GM18502 (cell line): ENCODE data around the gene CCDC51.
"Not testable (repeated sequence)": the region's sequence is repeated elsewhere in the genome, so short reads cannot be mapped to it uniquely, and the experiment has no call there.

Experiments used
- ATAC-seq: cut with Tn5 transposase; IDR thresholded peaks from one replicate; pipeline ENCODE4 v1.9.1; 2021; ENCODE audit warnings: mild to moderate bottlenecking; ENCODE audit not compliant: unreplicated experiment, poor library complexity

Gene CCDC51

DNA sequence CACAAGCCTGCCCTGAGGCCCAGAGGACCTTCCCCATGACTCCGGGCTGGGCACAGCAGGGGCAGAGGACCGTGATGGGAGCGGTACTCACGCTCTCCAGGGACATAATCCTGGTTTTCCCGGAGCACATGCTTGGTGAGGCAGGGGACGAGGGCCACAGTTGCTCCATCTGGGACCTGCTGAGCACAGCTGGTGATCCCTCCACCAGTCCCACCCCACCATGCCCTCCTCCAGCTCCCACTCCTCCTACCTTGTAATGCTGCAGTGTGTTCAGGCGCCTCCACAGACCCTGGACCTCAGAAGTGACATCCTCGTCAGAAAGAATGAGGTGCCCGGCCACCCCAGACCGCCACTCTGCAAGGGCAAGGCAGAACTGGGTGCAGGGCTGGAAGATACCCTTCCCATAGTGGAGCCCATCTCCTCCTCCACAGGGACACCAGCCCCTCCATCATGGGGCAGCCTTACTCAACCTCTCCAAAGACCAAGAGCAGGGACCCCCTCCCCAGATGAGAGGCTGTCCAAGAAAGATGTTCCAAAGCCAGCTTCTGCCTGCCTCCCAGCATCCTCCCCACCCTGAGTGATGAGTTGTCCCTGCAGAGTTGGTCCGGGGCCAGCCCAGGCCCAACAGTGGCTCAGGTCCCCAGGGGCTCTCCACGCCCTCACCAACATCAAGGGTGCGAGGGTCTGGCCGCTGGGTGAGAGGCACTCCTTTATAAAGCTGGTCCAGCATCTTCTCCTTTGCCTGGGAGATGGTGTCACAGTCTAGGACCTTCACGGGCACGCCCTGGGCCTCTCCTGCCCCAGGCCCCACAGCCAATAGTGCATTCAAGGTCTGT is 29.5 kb downstream of the CCDC51 start:
- ATAC-seq = no peak

DNA sequence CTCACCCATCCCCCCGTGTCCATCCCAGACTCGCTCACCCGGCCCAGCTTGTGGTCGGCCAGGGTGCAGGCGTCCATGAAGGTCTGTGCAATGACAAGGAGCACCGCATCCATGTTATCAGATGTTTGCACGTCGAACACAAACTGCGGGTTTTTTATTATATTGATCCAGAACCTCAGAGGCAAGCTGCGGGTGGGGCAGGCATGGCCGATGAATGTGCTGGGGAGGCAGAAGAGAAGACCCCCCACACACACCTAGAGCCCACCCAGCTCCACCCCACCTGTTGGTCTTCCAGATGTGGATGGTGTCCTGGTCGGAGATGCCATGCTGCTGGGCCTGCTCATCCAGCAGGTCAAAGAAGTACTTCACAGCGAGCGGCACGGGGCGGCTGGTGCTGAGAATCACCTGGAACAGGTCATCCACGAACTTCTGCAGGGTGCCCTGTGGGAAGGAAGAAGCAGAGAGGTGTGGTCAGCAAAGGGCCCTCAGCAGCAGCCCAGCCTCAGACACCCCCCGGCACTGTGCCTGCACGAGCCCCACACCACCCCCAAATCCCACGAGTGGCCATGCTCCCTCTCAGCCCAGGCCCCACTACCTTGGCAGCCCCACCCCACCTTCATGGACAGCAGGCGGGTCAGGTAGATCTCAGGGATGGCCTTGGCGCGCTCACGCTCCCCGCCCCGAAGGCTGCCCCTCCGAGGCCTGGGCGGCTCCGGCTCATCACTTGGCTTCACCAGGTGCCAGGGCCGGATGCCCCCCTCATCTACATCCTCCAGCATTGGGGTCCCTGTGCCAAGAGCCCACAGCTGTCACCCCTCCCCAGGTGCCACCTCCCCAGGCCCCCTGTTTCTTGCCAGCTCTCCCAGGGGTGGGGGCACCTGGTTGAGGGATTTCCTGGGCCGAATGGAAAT is 30.4 kb downstream of the CCDC51 start:
- ATAC-seq = no peak

DNA sequence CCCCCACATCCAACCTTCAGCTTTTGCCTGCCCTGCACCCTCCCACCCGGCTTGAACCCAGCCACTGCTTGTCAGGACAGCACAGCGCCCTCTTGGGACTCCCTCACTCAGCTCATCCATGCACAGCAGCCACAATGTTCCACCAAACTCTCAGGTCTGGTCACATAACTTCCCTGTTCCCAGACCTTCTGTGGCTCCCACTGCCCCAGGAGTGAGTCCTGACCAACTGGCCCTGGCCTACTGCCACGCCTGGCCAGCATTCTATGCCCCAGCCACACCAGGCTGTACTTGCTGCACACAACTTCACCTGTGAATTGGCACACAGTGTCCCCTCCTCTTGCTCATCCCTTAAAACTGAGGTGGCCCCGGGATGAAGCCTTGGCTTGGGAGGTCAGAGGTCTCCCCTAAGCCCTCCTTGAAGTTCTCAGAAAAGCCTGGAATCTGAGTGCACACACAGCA is 31.1 kb downstream of the CCDC51 start:
- no peak for ATAC-seq

- ATAC-seq = no peak
Observed at GRCh38 chr3:48407542-48408099, 32.3 kb downstream of the CCDC51 start.

DNA sequence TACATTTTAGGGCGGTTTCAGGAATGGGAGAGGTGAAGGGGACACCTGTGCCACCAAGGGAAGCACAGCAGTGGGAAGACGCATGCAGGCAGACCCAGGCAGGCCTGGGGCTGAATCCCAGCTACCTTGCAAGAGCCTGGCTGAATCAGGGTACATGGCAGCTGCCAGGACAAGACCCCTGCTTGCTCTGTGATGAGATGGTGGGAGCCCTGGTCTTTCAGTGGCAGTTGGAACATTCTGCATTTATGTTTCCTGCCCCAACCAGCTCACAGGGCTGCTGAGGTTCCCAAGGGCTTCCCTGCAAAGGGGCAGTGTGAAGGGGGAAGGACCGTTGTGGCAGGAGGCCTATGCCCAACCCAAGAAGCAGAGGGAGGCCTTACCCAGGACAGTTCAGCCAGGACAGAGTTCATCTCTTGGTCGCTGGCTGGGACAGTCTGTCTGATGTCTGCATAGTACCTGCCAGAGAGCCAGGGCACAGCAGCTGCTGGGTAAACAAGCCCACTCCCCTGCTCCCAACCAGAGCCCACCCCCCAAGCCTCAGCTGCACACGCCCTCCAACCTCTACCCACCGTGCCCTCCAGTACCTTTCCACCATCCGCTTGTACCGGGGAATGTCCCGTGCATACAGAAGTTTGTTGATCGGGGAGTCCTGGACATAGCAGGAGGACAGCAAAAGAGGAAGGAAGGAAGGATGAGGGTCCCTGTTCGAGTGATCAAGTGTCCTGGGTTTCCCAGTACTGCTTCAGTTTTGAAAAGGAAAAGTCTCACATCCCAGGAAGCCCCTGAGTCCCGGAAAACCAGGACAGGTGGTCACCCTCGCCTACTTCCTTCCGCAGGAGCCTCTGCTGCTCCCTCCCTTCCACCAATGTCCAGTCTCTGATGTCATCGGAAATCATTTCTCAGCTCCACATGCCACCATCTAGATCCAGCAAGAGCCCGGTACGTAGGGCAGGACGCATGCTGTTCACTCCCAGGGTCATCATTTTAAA is 33.2 kb downstream of the CCDC51 start:
- no peak for ATAC-seq

DNA sequence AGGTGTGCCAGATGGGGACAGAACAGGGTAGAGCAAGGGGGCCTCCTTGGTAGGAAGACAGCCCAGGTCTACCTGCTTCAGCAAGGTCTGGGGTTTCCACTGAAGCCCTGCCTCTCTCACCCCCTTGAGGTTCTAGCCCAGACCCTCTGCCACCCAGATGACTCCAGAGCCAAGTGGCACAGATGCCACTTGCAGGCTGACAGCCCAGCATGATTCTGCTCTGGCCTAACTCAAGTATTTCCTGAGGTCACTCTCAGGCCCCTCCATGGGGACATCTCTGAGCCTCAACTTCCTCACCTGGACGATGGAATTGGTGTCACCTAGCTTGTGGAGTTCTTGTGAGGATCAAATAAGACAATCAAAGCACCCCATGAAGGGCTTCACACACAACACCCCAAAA is 33.9 kb downstream of the CCDC51 start:
- no peak for ATAC-seq

GRCh38 chr3:48405343-48405881 is 34.5 kb downstream of the CCDC51 start:
- no peak for ATAC-seq

DNA sequence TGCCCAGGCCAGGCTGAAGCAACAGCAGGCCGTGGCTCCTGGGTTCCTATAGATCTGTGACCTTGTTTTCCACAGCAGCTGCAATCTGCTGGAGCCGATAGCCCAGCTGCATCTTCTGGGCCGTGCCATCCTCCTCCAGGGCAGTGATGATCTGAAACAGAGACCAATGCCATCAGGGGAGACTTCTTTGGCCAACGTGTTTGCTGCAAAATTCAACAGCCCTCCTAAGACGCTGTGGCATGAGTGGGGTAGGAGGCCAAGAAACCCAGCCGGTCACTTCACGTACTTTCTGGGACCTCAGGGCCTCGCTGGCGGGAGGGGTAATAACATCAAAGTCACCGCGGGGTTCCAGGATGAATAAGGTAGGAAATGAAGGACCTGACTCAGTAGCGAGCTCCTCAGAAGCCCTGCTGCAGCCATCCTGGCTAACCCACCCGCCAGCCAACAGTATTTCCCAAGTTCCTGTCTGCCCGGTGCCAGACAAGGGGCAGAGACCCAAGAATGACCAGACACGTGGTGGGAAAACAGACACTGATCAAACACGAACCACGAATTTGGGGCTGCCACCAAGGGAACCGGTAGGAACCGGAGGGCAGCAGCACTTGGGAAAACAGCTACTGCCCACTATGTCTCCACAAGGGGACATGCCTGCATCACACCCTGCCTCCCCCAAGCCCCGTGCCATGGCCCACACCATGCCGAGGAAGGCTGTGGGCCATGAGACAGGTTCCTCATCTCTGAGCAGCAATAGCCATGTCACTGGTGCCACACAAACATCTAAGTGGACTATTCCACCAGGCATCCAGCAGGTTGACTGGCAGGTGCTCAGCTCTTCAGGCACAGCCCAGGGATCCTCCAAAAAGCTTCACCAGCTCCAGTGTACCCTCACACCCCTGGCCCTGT is 35.2 kb downstream of the CCDC51 start:
- no peak for ATAC-seq

GRCh38 chr3:48403533-48404439 is 36.1 kb downstream of the CCDC51 start:
- no peak for ATAC-seq

- ATAC-seq = no peak
Observed at GRCh38 chr3:48402907-48403306, 37.0 kb downstream of the CCDC51 start.

- no peak for ATAC-seq
Observed at GRCh38 chr3:48402281-48402732, 37.6 kb downstream of the CCDC51 start.

- ATAC-seq = not testable (repeated sequence)
Observed at GRCh38 chr3:48401434-48401901, 38.5 kb downstream of the CCDC51 start.

DNA sequence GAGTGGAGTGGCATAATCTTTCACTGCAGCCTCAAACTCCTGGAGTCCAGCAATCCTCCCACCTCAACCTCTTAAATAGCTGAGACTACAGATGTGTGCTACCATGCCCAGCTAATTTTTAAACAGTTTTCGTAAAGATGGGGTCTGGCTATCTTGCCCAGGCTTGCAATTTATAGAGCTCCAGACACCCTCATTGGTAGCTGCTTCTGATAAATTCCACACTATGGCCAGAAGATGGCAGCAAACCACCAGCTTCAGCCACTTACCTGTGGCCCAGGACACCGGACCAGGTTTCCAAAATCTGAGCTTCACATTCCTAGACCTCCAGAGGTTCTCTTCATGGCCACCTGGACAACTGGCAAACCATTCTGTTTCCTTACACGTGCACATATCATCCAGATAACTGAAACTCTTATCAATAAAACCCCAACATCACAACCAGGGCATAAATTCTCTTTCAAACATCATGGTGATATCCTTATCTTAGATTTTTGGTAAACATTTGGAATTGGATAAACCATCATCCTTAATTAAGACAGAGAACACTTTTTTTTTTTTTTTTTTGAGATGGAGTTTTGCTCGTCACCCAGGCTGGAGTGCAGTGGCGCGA is 39.0 kb downstream of the CCDC51 start:
- ATAC-seq = no peak

- no peak for ATAC-seq
Observed at GRCh38 chr3:48399387-48400172, 40.3 kb downstream of the CCDC51 start.

DNA sequence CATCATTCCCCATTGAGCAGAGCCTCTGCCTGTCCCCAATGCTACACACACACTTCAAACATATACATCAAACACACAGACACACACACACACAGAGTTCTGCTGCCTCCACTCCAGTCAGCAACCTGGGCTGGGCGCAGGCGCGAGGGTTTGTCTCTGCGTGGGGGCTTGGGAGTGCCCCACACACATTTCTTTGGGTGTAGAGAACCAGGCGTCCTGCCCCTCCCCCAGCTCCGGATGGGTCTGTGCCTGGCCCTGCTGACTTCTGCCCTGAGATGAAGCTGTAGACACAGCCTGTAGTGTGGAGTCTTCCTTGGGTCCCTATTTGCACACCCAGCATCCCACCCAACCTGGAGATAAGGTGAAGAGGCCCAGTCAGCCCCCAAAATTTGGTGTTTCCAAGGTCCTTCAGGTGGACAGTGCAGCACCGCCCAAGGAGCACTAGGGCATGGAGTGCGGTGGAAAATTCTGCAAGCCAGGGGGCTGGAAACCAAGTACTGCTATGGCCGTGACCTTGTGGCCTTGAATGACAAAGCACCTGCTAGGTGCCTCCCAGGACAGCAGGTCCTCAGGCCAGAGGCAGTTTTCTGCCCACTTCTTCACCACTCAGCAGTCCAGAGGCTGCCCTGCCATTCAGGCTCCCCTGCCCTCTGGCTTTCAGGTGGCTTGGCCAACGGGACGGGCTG is 41.1 kb downstream of the CCDC51 start:
- ATAC-seq = no peak
